ENCODE measurements around the gene ATN1.
A peak's percentile ranks its signal among the peaks of the same experiment; 100 is the strongest.

ATN1 gene

GRCh38 chr12:6928703-6929407, 1.1 kb downstream of the ATN1 start:
- no peak for DNase-seq

GRCh38 chr12:6929466-6930452, 2.0 kb downstream of the ATN1 start:
- no peak for DNase-seq

- no peak for DNase-seq
Observed at GRCh38 chr12:6932766-6933165, 5.0 kb downstream of the ATN1 start.

- no peak for DNase-seq
Observed at GRCh38 chr12:6934110-6934509, 6.4 kb downstream of the ATN1 start.

- no peak for DNase-seq
Observed at GRCh38 chr12:6935371-6936193, 7.8 kb downstream of the ATN1 start.

GRCh38 chr12:6936194-6936635, 8.5 kb downstream of the ATN1 start:
- no peak for DNase-seq

- DNase-seq: no peak
Observed at GRCh38 chr12:6936636-6937480, 9.1 kb downstream of the ATN1 start.

GRCh38 chr12:6937481-6938352, 10.0 kb downstream of the ATN1 start:
- DNase-seq: peak; percentile 77

- no peak for DNase-seq
Observed at GRCh38 chr12:6938353-6939190, 10.8 kb downstream of the ATN1 start.

- no peak for DNase-seq
Observed at GRCh38 chr12:6939191-6939540, 11.4 kb downstream of the ATN1 start.

GRCh38 chr12:6941267-6941666, 13.5 kb downstream of the ATN1 start:
- no peak for DNase-seq

- no peak for DNase-seq
Observed at GRCh38 chr12:6941782-6942181, 14.0 kb downstream of the ATN1 start.

GRCh38 chr12:6942331-6942665, 14.5 kb downstream of the ATN1 start:
- no peak for DNase-seq

GRCh38 chr12:6943389-6943721, 15.6 kb downstream of the ATN1 start:
- DNase-seq: peak; percentile 78

GRCh38 chr12:6943722-6944380, 16.1 kb downstream of the ATN1 start, which contains the start of the genes C12orf57 and RNU7-1:
C12orf57 (plus strand) TSS chr12:6944022; CDS start chr12:6944122, 100 bp downstream.
RNU7-1 (plus strand) TSS chr12:6943816.
- no peak for DNase-seq

GRCh38 chr12:6944381-6945186, 16.8 kb downstream of the ATN1 start:
- DNase-seq: no peak

GRCh38 chr12:6945613-6946012, 17.9 kb downstream of the ATN1 start:
- DNase-seq: no peak

GRCh38 chr12:6946033-6946919, 18.5 kb downstream of the ATN1 start:
- DNase-seq: peak; percentile 73
